Muscle layer of colon (tissue), 2 donors: ENCODE data around the gene DOK5.
"Not testable (repeated sequence)": the region's sequence is repeated elsewhere in the genome, so short reads cannot be mapped to it uniquely, and the experiment has no call there.

Source experiments
- H3K27ac ChIP-seq: one replicate; pipeline ENCODE4 v1.7.0; 2013; ENCODE audit warnings: low read depth, mild to moderate bottlenecking, low read length, moderate library complexity
- H3K27me3 ChIP-seq, 2 donors: one replicate each; pipeline ENCODE4 v1.7.0; 2013; ENCODE audit warnings: low read length in 2 of 2, mild to moderate bottlenecking in 2 of 2; ENCODE audit not compliant: insufficient read depth in 2 of 2, control insufficient read depth in 1 of 2
- H3K36me3 ChIP-seq: one replicate; pipeline ENCODE4 v1.7.0; 2013; ENCODE audit warnings: mild to moderate bottlenecking, low read length; ENCODE audit not compliant: insufficient read depth
- H3K4me1 ChIP-seq: one replicate; pipeline ENCODE4 v1.7.0; 2013; ENCODE audit warnings: mild to moderate bottlenecking, low read length; ENCODE audit not compliant: insufficient read depth
- H3K4me3 ChIP-seq, 2 donors: one replicate each; pipeline ENCODE4 v1.7.0; 2013; ENCODE audit warnings: low read length in 2 of 2, low read depth in 1 of 2, mild to moderate bottlenecking in 1 of 2, moderate library complexity in 1 of 2
- H3K9ac ChIP-seq: one replicate; pipeline ENCODE4 v1.7.0; 2013; ENCODE audit warnings: low read length
- H3K9me3 ChIP-seq: one replicate; pipeline ENCODE4 v1.7.0; 2013; ENCODE audit warnings: mild to moderate bottlenecking, low read length
- donor health status: abdominal sarcoma.
- donor health status: Adenocarcinoma of cecum.

Gene DOK5

DNA sequence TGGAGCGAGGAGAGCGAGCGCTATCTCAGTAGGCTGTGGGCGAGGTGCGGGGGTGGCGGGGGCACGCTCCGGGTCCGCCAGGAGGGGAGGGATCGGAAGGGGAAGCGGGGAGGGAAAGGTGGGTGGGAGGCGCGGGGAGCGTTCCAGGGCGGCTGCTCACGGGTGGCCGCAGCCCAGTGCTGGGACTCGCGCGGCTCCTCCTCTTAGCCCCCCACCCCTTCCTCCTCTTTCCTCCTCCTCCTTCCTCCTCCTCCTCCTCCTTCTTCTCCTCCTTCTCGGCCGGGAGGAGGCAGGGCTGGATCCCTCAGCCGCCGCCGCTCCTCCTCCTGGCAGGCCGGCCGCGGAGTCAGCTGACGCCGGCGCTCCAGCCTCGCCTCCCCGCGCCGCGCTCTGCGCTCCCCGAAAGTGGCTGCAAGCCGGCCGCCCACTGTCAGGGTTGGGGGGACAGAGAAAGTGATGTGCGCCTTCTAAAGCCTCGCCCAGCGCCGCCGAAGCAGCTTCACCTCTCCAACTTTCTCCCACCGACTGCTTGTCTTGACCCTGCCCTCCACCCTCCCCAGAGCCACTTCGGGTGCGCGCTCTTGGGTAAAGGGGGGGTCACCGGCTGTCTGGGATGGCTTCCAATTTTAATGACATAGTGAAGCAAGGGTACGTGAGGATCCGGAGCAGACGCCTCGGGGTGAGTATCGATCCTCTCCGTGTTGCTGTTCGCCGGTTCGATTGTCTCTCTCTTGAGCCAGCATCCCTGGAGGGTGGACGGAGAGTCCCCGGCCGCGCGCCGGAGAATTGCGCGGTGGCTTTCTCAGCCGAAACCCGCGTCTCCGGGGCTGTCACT, at the start of gene DOK5:
DOK5 (plus strand) TSS at position 260 of the 835 bp plus-strand sequence; CDS start at position 614, 354 bp downstream.
- Histone ChIP-seq H3K27ac (peak within 1 kb of the TSS; percentile 42), H3K9ac (no peak within 1 kb of the TSS), H3K27me3 (no peaks in the 10 kb centered on the region), H3K4me3 (peak within 1 kb of the TSS; percentile 47 to 67), H3K9me3 (no peaks in the 10 kb centered on the region), H3K4me1 (peaks cover 11% of the 10 kb centered on the region), H3K36me3 (no peaks in the 10 kb centered on the region)

DNA sequence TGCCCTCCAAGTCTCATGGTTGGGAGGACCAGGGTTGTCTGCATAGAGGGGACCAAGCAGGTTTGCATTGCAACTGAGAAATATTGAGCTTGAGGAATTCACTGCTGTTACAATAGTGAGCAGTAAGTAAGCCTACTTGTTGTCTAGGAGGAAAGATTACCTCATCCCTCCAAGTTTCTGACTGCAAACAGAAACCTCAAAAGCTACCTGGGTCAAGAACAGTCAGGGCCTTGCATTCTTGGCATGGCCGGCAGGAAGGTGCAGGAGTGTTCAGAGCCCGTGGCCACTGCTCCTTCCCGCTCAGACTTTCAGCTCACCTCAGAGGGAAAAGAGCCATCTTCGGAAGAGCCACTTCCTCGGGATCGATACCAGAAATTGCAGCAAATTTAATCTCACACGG, 46.0 kb upstream of the DOK5 start:
- H3K27ac ChIP-seq, result no peak overlapping the region
- H3K9me3 ChIP-seq, result peaks cover 6% of the 10 kb centered on the region
- H3K9ac ChIP-seq, result no peak overlapping the region
- H3K36me3 ChIP-seq, result no peaks in the 10 kb centered on the region
- no peaks in the 10 kb centered on the region for H3K27me3 ChIP-seq
- no peak overlapping the region for H3K4me3 ChIP-seq
- H3K4me1 ChIP-seq, result no peaks in the 10 kb centered on the region

GRCh38 chr20:54431156-54431944, 44.0 kb upstream of the DOK5 start:
- Histone ChIP-seq H3K27ac (no peak overlapping the region), H3K9ac (no peak overlapping the region), H3K4me3 (no peak overlapping the region), H3K4me1 (no peaks in the 10 kb centered on the region), H3K27me3 (no peaks in the 10 kb centered on the region), H3K9me3 (no peaks in the 10 kb centered on the region), H3K36me3 (no peaks in the 10 kb centered on the region)

GRCh38 chr20:54432966-54433365, 42.4 kb upstream of the DOK5 start:
- Histone ChIP-seq H3K4me1 (no peaks in the 10 kb centered on the region), H3K27me3 (no peaks in the 10 kb centered on the region), H3K4me3 (no peak overlapping the region), H3K9ac (no peak overlapping the region), H3K36me3 (no peaks in the 10 kb centered on the region), H3K9me3 (no peaks in the 10 kb centered on the region), H3K27ac (no peak overlapping the region)

DNA sequence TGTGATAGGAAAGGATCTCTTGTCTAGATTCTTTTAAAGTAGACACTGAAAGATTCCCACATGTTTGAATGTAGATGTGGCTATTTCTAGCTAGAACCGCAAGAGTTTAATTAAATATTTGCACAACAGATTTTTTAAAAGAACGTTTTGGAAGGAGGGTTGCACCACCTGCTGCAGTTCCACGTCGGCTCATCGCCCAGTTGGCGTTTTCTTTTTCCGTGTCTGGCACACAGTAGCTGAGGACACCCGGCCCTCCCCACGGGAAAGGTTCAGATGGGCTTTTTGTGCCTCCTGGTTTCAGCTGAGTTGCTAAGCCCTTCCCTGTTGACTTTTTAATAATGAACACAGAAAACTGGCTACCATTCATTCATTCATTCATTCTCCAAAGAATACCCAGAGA, 41.8 kb upstream of the DOK5 start:
- no peak overlapping the region for H3K9ac ChIP-seq
- H3K27ac ChIP-seq, result no peak overlapping the region
- no peaks in the 10 kb centered on the region for H3K9me3 ChIP-seq

DNA sequence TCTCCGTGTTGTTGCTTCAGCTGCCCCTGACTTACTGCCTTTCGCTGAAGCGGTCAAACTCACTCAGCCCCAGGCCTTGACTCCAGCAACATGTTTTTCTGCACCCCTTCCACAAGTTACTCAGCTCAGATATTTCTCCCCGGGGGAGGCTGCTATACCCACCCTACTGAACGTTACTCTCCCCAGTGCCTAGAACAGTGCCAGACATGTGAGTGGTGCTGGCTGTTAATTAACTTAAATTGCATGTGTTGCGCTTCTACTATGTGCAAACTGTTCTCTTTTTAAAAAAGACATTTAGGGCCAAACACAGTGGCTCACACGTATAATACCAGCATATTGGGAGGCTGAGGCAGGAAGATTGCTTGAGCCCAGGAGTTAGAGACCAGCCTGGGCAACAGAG, 41.2 kb upstream of the DOK5 start:
- H3K27me3 ChIP-seq, result no peaks in the 10 kb centered on the region
- H3K9me3 ChIP-seq, result no peaks in the 10 kb centered on the region
- H3K4me1 ChIP-seq, result no peaks in the 10 kb centered on the region
- H3K9ac ChIP-seq, result no peak overlapping the region
- no peak overlapping the region for H3K27ac ChIP-seq
- H3K36me3 ChIP-seq, result no peaks in the 10 kb centered on the region
- H3K4me3 ChIP-seq, result no peak overlapping the region

More for the DNA sequence above, 41.8 kb upstream of the DOK5 start:
- H3K27me3 ChIP-seq, result no peaks in the 10 kb centered on the region
- H3K4me3 ChIP-seq, result no peak overlapping the region
- H3K36me3 ChIP-seq, result no peaks in the 10 kb centered on the region
- H3K4me1 ChIP-seq, result no peaks in the 10 kb centered on the region

DNA sequence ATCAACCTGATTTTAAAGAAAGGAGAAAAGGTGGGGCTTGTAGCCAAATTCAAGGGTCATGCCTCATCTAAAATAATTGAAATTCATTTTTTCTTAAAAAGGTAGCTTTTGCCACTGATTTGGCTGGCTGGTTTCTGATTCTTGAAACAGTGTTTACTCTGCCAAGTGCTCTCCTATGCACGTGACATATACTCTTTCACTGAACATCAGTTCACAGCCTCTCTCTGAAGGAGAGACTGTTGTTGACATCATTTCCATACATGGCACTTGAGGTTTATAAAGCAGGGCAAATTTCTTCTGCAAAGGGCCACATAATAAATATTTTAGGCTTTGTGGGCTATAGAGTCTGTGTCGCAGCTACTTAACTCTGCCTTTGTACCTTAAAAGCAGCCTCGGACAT, 40.4 kb upstream of the DOK5 start:
- Histone ChIP-seq H3K27ac (no peak overlapping the region), H3K36me3 (no peaks in the 10 kb centered on the region), H3K9ac (no peak overlapping the region), H3K27me3 (no peaks in the 10 kb centered on the region), H3K9me3 (no peaks in the 10 kb centered on the region), H3K4me3 (no peak overlapping the region), H3K4me1 (no peaks in the 10 kb centered on the region)

GRCh38 chr20:54436410-54436809, 39.0 kb upstream of the DOK5 start:
- not testable (repeated sequence) for H3K36me3 ChIP-seq, H3K9me3 ChIP-seq, H3K4me3 ChIP-seq, H3K27ac ChIP-seq, H3K27me3 ChIP-seq, H3K9ac ChIP-seq, H3K4me1 ChIP-seq

- Histone ChIP-seq H3K9ac (no peak overlapping the region), H3K36me3 (no peaks in the 10 kb centered on the region), H3K27me3 (no peaks in the 10 kb centered on the region), H3K27ac (no peak overlapping the region), H3K4me3 (no peak overlapping the region), H3K4me1 (no peaks in the 10 kb centered on the region), H3K9me3 (no peaks in the 10 kb centered on the region)
Measured at GRCh38 chr20:54438166-54438565, 37.2 kb upstream of the DOK5 start.

DNA sequence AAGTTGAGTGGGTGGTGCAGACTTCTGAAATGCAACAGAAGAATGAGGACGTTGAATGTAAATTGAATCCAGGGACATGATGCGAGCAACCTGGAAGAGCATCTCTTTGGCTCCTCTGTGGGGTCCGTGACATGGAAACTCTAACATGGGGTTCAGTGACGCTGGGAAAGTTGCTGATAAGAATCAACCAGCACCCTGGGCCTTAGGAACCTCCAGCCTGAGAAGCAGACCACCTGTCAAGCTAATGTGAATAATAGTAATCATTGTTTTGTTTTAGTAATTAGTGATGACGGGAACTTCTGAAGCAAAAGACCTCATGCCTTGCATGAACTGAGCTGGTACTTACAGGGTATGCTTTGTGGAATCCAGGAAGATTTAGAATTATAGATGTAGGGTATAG, 25.2 kb upstream of the DOK5 start:
- Histone ChIP-seq H3K27ac (no peak overlapping the region), H3K4me3 (no peak overlapping the region), H3K4me1 (no peaks in the 10 kb centered on the region), H3K27me3 (no peaks in the 10 kb centered on the region), H3K9ac (no peak overlapping the region), H3K36me3 (no peaks in the 10 kb centered on the region), H3K9me3 (no peaks in the 10 kb centered on the region)

DNA sequence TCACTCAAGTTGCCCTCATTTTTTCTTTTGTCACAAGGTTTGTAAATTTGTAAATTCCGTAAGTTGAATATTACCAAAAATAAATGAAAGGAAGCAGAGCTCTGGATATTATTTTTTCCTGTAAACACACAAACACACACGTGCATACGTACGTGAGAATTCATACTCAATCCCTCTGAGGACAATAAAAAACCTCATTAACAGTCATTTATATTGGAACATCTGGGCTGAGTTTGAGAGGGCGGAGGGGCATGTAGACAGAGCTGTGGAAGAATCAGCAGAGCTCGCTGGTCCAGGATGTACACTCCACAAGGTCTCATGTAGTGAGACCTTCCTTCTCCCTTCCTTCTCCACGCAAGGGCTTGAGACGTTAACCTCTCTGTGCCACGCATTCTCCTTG, 24.2 kb upstream of the DOK5 start:
- H3K4me1 ChIP-seq, result no peaks in the 10 kb centered on the region
- H3K36me3 ChIP-seq, result no peaks in the 10 kb centered on the region
- H3K27me3 ChIP-seq, result no peaks in the 10 kb centered on the region
- no peak overlapping the region for H3K4me3 ChIP-seq
- no peaks in the 10 kb centered on the region for H3K9me3 ChIP-seq
- H3K9ac ChIP-seq, result no peak overlapping the region
- H3K27ac ChIP-seq, result no peak overlapping the region
